ENCODE measurements around the gene THSD7B.

DNA sequence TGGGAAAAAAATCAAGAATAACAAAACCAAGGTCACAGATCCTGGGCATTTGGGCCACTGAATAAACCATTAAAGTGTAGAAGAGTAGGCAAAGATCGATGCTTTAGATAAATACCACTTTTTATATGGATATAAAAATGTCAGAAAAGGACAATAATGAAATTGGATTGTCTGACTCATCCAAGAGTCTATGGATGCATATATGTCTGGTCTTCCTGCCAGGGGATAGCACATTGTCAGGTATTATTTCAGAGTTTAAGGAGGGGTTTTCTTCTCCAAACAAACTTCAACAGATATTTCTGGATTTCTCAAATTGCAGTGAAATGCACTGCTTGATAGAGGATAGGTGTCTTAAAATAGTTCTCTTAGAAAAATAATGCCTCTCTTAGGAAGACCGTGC is 466.7 kb downstream of the THSD7B start:
- TF ChIP-seq POLR2A (IDR thresholded peaks at IDR 0.05; ENCODE audit: control extremely low read depth in 1 of 2, low read depth in 2 of 2, low read length in 2 of 2) (no peak), SIN3A (conservative IDR thresholded peaks at IDR 0.05 in 1 of 2, IDR thresholded peaks at IDR 0.05 in 1 of 2; ENCODE audit: low read depth in 1 of 2, low read length in 2 of 2) (no peak), EGR1 (IDR thresholded peaks at IDR 0.05; ENCODE audit: borderline replicate concordance, low read depth, low read length) (no peak), CTCF (IDR thresholded peaks at IDR 0.05; ENCODE audit: control extremely low read depth in 1 of 3, insufficient read depth in 1 of 3, low read depth in 1 of 3, low read length in 3 of 3) (no peak), POLR2AphosphoS5 (IDR thresholded peaks at IDR 0.05; ENCODE audit: low read depth, low read length) (no peak), EZH2 (IDR thresholded peaks at IDR 0.05; ENCODE audit: low read depth, low read length, severe bottlenecking) (no peak)
